ENCODE data around the gene TTC1. TPM values are rescaled to one million over a fixed set of nuclear protein-coding genes. Genes with fewer than 3 reads are reported as not detected.
"Not testable (repeated sequence)": the region's sequence is repeated elsewhere in the genome, so short reads cannot be mapped to it uniquely, and the experiment has no call there.

TTC1 gene
- total RNA-seq, 1 donor from 2014 or later, result 46.3 TPM

DNA sequence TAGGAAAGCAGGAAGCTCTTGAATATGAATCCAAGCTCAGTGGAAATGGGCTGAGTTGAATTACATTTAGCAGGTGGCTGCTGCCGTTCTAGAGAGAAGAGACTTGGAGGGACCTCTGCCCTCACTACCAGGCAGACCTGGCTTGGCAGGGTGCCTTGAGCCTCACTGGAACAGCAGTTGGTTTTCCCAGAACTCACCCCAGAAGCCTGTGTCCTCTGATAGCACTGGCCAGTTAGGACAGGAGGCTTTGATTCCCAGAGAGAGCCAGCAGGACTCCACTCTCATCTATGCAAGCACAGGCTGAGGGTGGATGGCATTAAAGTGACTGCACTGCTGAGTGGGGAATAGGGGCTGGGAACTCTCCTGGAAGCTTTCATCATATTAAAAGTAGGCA is 55.5 kb downstream of the TTC1 start:
- peaks cover 10% of the 10 kb centered on the region for H3K36me3 Mint-ChIP-seq (ENCODE audit: insufficient read depth)
- no peaks in the 10 kb centered on the region for H3K9me3 Mint-ChIP-seq (ENCODE audit: low read depth)
- no peaks in the 10 kb centered on the region for H3K27me3 Mint-ChIP-seq
- H3K4me3 Mint-ChIP-seq (ENCODE audit: low read depth), result peak overlapping the region; percentile 17
- TF ChIP-seq, protein P1, sequence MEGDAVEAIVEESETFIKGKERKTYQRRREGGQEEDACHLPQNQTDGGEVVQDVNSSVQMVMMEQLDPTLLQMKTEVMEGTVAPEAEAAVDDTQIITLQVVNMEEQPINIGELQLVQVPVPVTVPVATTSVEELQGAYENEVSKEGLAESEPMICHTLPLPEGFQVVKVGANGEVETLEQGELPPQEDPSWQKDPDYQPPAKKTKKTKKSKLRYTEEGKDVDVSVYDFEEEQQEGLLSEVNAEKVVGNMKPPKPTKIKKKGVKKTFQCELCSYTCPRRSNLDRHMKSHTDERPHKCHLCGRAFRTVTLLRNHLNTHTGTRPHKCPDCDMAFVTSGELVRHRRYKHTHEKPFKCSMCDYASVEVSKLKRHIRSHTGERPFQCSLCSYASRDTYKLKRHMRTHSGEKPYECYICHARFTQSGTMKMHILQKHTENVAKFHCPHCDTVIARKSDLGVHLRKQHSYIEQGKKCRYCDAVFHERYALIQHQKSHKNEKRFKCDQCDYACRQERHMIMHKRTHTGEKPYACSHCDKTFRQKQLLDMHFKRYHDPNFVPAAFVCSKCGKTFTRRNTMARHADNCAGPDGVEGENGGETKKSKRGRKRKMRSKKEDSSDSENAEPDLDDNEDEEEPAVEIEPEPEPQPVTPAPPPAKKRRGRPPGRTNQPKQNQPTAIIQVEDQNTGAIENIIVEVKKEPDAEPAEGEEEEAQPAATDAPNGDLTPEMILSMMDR (IDR thresholded peaks at IDR 0.05; ENCODE audit: unreplicated experiment), result no peak
- DNase-seq (ENCODE audit: low spot score, unreplicated experiment), result no peak
- peaks cover 18% of the 10 kb centered on the region for H3K4me1 Mint-ChIP-seq (ENCODE audit: low read depth)
- peak overlapping the region; percentile 96 for H3K27ac Mint-ChIP-seq

DNA sequence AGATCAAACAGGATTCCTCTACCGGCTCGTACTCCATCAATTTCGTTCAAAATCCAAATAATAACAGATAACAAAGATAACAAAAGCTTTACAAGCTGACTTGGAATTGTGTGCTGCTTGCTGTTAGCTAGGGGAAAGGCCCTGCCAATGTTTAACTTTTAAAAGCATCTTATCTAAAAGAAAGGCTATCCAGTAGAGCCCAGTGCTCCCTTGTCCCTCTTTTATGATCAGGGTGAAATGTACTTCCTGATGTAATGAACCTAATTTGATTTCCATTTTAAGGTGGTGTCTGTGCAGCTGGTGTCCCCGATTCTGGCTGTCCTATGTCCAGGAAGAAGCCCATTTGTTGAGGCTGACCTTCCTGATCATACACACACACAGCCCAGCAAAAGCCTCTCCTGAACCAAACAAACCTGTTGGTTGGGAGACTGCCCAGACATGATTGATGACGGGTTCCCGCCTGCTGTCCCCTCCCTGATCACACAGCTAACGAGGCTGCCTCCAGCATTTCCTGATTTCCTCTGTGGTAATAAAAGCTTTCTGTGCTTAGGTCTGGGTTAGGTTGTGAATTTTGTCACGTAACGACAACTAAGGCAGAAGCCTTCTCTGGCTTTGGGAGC is 56.2 kb downstream of the TTC1 start:
- TF ChIP-seq, protein P1 (IDR thresholded peaks at IDR 0.05; ENCODE audit: unreplicated experiment), result no peak
- Mint-ChIP-seq H3K4me3 (ENCODE audit: low read depth) (peak overlapping the region; percentile 4), H3K4me1 (ENCODE audit: low read depth) (peaks cover 18% of the 10 kb centered on the region), H3K27ac (peak overlapping the region; percentile 96), H3K27me3 (no peaks in the 10 kb centered on the region), H3K9me3 (ENCODE audit: low read depth) (no peaks in the 10 kb centered on the region), H3K36me3 (ENCODE audit: insufficient read depth) (peaks cover 7% of the 10 kb centered on the region)
- DNase-seq (ENCODE audit: low spot score, unreplicated experiment), result peak; percentile 11

DNA sequence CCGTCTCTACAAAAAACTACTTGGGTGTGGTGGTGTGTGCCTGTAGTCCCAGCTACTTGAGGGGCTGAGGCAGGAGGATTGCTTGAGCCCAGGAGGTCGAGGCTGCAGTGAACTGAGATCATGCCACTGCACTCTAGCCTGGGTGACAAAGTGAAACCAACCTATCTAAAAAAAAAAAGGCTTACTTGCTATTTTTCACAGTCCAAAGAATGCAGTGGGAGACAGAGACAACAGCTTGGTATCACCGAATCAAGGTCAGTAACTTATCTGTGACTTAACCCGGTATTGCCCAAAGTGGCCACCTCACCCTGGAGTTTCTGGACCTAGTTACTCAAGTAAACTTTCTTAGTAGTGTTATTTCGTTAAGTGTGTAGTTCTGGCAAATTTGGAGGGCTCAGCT is 60.2 kb downstream of the TTC1 start:
- H3K4me1 Mint-ChIP-seq (ENCODE audit: low read depth), result peaks cover 17% of the 10 kb centered on the region
- not testable (repeated sequence) for H3K27ac Mint-ChIP-seq; DNase-seq (ENCODE audit: low spot score, unreplicated experiment); H3K36me3 Mint-ChIP-seq (ENCODE audit: insufficient read depth); H3K4me3 Mint-ChIP-seq (ENCODE audit: low read depth); H3K27me3 Mint-ChIP-seq; H3K9me3 Mint-ChIP-seq (ENCODE audit: low read depth)

DNA sequence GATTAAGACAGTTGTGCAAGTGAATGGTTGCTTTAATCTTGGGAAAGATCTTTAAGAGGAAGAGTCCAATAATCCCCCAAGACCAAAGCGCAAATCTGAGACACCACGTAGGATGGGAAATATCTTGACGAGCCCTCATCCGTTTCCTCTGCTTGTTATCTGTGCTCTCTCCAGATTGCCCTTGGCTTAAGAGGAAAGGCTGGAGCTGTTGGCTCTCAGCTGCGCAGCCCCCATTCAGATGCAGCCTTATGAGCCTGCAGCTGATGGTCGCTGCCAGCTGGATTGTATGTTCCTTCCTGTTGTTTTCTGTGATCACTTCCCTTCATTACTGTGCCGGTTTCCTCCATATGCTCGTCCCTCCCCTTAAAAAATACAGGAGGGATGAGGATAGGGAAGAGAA is 62.6 kb downstream of the TTC1 start:
- Mint-ChIP-seq H3K27me3 (no peaks in the 10 kb centered on the region), H3K4me1 (ENCODE audit: low read depth) (no peaks in the 10 kb centered on the region), H3K9me3 (ENCODE audit: low read depth) (no peaks in the 10 kb centered on the region), H3K27ac (no peak overlapping the region), H3K36me3 (ENCODE audit: insufficient read depth) (peaks cover 1% of the 10 kb centered on the region), H3K4me3 (ENCODE audit: low read depth) (no peak overlapping the region)
- no peak for DNase-seq (ENCODE audit: low spot score, unreplicated experiment)
- TF ChIP-seq, protein P1 (IDR thresholded peaks at IDR 0.05; ENCODE audit: unreplicated experiment), result no peak

DNA sequence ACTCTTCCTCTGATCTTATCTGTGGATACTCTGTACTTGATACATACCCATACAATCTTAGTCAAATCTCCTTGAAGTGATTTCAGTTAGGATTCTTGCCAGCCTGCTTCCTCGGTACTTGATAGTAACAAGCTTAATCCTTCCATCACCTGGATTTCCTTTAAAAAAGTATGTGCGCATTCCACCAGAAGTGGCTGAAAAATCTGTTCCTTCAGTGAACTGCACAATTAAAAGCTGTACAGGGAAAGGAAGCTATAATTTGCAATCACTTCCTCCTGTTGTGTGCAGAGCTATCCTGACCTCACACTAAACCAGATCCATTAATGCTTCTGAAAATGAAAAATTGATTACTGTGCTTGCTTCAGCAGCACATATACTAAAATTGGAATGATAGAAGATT is 63.0 kb downstream of the TTC1 start:
- Mint-ChIP-seq H3K27me3 (no peaks in the 10 kb centered on the region), H3K4me1 (ENCODE audit: low read depth) (no peaks in the 10 kb centered on the region), H3K4me3 (ENCODE audit: low read depth) (no peak overlapping the region), H3K27ac (no peak overlapping the region), H3K9me3 (ENCODE audit: low read depth) (no peaks in the 10 kb centered on the region), H3K36me3 (ENCODE audit: insufficient read depth) (peaks cover 1% of the 10 kb centered on the region)
- TF ChIP-seq, protein P1 (IDR thresholded peaks at IDR 0.05; ENCODE audit: unreplicated experiment), result no peak
- DNase-seq (ENCODE audit: low spot score, unreplicated experiment), result no peak

DNA sequence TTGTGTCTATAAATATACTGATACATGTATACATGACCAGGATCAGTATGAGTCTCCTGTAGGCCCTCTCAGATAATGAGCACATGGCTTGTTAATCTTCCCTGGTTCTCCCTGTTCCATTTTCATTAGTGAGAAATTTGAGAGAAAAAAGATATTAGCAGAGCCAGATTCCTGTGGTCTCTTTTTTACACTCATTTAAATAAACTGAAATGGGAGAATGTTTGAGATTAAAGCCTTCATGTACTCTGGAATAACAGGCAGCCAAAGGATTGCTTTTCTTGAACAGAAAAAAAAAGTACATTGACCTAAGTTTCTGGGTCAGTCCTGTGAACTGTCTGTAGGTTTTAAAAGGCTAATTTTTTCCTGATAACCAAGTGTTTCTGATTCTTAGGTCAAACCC is 66.1 kb downstream of the TTC1 start:
- H3K27ac Mint-ChIP-seq, result no peak overlapping the region
- H3K4me1 Mint-ChIP-seq (ENCODE audit: low read depth), result no peaks in the 10 kb centered on the region
- no peaks in the 10 kb centered on the region for H3K27me3 Mint-ChIP-seq
- H3K36me3 Mint-ChIP-seq (ENCODE audit: insufficient read depth), result peaks cover 1% of the 10 kb centered on the region
- DNase-seq (ENCODE audit: low spot score, unreplicated experiment), result no peak
- TF ChIP-seq, protein P1 (IDR thresholded peaks at IDR 0.05; ENCODE audit: unreplicated experiment), result no peak
- H3K4me3 Mint-ChIP-seq (ENCODE audit: low read depth), result no peak overlapping the region
- no peaks in the 10 kb centered on the region for H3K9me3 Mint-ChIP-seq (ENCODE audit: low read depth)

Measured in progenitor cell of endocrine pancreas (in vitro differentiated cells).